GM19240 (cell line): Measurements from ENCODE around the gene CCDC187.
"Not testable (repeated sequence)": the region's sequence is repeated elsewhere in the genome, so short reads cannot be mapped to it uniquely, and the experiment has no call there.

ENCODE experiments used
- DNase-seq: peaks from one replicate; pipeline ENCODE4 v3.0.0; 2011; ENCODE audit warnings: low spot score; ENCODE audit not compliant: insufficient read length

CCDC187 gene

DNA sequence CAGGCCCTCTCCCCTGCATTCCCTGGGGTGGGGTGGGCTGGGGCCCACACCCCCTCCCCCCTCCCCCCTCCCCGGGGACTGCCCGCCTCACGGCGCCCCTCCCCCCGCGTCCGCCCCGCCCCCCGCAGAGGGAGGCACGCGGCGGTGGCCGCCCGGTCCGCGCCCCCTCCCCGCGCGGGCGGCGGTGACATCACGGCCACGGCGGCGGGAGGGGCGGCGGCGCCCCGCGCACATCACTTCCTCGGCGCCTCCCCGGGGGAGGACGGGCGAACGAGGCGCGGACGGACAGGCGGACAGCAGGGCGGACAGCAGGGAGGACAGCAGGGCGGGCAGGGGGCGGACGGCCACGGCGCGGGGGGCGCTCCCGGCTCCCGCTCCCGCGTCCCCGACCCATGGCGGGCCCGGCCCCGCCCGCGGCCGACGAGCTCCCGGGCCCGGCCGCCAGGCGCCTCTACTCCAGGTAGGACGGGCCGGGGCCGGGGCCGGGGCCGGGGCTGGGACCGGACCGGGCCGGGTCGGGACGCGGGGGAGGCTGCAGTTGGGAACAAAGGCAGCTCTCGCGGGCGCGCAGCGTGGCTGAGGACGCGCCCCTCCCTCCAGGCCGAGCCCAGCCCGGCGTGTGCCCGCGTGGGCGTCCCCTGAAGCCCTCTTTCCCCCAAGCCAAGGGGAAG, 23.5 kb upstream of the CCDC187 start, which contains the start of gene GPSM1:
GPSM1 (plus strand) TSS at position 236 of the 671 bp plus-strand sequence; CDS start at position 393, 157 bp downstream.
- DNase-seq, result no peak

DNA sequence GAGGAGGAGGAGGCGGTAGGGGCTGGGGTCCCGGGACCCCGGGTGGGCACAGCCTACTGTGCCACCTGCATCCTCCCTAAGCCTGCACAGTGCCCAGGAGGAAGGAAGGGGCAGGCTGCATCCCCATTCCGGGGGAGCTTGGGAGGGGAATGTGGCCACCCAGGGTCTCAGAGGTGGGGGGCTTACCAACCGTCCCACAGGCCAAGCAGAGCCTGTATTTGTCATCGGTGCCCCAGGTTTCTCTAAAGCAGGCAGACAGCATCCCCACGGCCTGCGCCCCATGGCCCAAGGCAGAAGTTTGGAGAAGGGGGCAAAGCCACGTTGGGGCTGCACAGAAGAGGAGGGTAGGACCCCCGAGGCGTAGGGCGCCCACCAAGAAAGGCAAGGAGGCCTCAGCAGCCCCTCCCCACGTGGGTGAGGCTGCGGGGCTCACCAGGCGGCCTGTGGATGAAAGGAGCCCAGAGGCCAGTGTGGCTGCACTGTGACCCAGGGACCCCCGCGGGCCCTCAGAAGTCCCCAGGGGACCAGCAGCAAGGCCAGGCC, 22.9 kb upstream of the CCDC187 start:
- no peak for DNase-seq

DNA sequence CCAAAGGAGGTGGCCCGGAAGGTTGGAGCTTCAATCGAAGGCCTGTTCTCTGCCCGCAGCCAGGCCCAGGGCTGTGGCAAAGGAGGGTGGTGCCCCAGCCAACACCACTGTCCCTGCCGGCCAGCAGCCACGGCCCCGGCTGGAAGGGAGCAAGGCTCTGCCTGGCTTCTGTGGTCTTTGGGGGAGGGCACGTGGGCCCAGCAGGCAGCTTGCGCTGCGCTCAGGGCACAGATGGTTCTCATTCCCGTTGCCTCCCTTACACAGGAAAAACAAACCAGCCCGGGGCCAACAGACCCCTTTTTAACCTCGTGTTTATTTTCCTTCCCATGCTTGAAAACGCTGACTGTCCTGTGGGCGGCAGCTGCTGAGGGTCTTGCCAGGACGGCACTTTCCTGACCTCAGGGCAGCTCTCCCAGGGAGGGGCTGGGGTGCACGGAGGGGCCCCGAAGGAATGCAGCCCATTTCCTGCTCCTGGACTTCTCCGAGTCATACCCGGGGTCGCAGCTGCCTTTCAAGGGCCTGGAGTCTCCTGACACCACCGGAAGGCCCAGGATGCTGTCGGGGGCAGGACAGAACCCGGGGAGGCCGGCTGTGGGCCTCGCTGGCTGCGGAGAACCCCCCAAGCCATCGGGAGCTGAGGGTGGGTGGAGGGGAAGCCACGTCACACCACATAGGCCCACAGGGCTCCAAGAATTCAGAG, 22.3 kb upstream of the CCDC187 start:
- DNase-seq, result no peak

DNA sequence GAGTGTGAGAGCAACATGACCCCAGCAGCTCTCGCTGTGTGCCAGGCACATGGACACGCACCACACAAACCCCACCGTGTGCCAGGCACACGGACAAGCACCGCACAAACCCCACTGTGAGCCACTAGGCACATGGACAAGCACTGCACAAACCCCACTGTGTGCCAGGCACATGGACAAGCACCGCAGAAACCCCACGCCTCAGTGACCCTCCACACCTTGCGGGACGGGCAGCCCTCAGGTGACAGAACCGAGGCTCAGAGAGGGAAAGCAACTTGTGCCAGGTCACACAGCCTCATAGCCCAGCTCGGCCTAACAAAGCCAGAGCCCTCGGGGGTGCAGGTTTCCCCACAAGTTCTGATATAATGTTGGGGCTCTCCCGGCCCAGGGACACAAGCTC, 21.5 kb upstream of the CCDC187 start:
- DNase-seq, result no peak

DNA sequence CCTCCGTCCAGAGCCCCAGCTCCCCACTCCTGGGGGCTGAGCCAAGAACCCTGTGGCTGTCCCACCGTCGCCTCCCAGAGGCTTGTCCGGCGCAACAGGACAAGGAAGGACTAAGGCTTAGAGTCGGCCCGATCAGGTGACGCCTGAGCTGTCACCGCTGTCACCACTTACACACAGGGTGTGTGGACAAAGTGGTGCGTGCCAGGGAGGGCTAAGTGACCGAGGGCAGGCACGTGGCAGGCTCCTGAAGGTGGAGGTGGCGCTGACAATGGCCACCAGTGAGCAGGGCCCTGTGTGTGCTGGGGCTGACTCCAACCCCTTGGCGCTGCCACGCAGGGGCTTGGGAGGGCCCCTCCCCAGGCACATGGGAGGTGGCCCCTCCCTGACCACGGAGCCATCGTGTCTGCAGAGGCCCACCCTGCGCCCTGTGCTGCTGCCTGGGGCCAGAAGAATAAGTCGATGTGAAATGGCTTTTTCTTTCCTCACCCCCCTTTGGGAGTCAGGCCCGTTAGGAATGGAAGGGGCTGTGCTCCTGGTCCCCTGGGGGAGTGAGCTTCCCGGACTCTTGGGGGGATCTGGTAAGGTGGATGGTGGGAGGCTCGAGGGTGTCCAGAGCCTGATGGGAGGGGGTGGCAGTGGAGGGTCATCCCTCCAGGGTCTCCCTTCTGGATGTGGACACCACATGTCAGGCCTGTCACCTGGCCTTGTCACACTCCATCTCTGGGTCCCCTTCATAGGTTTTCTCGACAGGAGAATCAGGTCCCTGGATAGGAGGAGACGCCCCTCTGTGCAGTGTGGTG, 20.8 kb upstream of the CCDC187 start:
- DNase-seq, result no peak

DNA sequence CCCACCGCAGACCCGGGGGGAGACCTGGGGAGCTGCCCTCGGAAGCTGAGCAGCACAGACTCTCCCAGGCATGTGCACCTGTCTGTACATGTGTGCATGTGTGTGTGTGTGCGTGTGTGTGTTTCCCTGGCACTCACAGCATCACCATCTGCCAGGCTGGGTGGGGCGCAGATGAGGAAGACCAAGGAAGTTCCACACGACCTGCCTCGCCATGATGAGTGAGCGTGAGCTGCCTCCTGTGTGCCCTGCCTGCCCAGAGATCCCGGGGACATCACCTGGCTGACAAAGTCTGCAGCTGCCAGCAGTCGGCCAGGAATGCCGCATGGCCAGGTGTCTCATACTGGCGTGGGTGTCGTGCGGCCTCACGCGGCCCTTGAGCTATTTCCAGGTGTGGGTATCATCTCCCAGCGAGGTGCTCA, 19.5 kb upstream of the CCDC187 start:
- no peak for DNase-seq

DNA sequence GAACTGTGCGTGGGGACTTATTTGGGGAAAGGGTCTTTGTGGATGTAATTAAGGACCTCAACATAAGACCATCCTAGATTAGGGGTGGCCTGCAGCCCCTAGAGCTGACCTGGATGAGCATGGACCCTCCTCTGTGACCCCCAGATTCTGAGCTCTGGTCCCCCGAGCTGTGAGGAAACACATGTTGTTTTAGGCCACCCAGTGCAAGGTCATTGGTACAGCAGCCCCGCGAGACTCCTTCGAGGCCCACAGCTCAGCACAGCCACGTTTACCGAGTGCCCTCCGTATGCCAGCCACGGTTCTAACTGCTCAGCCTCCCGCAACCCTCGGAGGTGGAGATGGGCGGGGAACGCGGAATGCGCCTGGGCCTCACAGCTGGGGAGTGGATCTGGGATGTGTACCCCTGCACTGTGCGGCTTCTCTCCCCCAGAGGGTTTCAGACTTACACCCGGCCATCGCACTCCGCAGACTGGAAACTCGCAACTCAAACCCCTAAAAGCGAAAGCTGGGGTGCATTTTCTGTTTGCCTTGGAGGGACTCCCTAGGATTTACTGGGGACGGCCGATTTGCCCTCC, 18.9 kb upstream of the CCDC187 start:
- no peak for DNase-seq

DNA sequence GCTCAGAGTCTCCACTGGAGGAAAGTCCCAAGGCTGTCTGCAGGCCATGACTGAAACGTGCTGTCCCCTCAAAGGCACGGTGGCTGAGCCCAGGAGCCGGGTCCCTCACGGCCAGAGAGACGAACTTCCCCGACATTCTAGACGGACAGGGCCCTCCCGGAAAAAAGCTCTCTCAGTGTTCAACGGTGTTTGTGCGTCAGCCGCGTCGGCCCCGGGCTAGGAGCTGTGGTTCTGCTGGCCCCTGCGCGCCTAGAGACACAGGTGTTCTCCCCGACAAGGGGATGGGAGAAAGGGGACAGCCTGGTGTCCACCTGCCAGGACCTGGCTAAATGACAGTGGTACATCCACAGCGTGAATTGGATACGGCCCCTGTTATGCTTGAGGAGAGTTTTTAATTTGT, 17.7 kb upstream of the CCDC187 start:
- DNase-seq, result no peak

DNA sequence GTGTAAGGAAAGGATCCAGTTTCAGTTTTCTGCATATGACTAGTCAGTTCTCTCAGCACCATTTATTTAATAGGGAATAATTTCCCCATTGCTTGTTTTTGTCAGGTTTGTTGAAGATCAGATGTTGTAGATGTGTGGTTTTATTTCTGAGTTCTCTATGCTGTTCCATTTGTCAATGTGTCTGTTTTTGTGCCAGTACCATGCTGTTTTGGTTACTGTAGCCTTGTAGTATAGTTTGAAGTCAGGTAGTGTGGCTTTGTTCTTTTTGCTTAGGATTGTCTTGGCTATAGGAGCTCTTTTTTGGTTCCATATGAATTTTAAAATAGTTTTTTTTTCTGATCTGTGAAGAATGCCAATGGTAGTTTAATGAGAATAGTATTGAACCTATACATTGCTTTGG, 17.1 kb upstream of the CCDC187 start:
- DNase-seq, result not testable (repeated sequence)

DNA sequence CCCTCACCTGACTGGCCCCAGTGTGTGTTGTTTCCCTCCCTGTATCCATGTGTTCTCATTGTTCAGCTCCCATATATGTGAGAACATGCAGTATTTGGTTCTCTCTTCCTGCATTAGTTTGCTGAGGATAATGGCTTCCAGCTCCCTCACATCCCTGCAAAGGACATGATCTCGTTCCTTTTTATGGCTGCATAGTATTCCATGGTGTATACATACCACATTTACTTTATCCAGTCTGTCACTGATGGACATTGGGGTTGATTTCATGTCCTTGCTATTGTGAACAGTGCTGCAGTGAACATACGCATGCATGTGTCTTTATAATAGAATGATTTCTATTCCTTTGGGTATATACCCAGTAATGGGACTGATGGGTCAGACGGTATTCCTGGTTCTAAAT, 16.1 kb upstream of the CCDC187 start:
- DNase-seq, result not testable (repeated sequence)

DNA sequence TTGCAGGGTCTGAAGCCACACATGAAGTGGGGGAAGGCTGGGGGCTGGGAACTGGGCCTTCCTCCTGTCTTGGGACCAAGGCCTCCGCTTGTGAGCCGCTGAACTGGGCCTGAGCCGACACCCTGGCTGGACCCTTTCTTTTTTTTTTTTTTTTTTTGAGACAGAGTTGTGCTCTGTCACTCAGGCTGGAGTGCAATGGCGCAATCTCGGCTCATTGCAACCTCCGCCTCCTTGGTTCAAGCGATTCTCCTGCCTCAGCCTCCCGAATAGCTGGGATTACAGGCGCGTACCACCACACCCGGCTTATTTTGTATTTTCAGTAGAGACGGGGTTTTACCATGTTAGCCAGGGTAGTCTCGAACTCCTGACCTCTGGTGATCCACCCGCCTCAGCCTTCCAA, 15.3 kb upstream of the CCDC187 start:
- not testable (repeated sequence) for DNase-seq

DNA sequence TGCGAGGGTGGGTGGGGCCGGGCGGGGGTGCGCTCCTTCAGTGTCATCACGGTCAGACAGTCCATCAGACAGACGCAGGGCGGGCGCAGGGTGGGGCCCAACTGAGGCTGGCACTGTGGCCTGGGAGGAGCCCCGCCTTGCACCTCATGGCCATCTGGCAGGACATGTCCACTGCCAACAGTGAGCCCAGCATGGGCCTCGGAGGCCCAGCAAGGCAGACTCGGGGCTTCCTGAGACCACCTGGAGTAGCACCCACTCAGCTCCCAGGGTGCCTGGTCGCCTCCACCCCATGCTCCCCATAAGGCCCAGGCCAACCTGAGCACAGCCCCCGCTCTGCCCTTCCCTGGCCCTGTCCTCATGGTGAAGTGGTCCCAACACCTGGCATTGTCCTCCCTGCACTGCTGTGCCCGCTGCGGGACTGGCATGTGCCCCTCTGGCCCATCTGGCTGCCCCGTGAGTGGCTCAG, 14.9 kb upstream of the CCDC187 start:
- DNase-seq, result no peak

DNA sequence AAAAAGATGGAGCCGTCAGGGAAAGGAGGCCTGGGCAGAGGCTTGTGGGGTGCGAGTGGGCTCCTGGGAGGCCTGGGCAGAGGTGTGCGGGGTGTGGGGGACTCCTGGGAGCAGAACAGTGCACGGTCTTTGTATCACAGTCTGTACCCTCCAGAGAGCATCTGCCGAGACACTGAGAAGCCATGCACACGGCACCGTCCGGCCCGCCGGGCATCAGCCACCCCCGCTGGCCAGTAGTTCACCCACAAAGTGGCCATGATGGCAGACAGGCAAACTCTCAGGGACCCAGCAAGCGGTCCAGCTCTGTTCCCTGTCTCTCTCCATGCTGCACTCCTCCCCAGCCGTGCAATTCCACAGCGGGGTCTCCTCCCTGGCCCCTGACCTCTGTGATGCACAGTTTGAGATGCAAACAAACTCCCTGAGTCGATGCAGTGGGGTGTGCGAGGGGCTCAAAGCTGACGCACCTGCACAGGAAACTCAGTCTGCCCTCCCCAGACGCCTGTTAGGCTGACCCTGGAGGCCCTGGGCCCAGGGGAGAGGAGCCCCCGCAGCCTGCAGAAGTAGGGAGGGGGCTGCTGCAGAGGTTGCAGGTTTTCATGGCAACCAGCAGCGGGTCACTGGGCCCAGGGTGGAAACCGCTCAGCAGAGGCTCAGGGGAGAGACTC, 14.3 kb upstream of the CCDC187 start:
- DNase-seq, result no peak

DNA sequence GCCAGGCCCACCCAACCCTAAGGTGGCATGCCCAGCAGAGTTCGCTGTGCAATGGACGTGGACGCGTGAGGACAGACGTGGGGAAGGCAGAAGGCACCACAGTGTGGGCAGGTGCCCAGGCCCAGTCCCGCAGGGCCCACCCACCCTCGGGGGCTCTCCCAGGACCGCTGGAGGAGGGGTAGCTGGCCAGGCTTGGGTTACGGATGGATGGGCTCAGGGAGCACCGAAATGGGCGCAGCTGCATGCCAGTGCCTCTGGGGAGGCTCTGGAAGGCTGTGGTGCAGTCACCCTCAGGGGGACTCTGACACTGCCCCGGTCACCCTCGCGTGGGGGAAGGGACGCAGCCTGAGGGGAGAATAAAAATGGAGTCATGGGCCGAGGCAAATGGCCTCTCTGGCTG, 13.8 kb upstream of the CCDC187 start:
- DNase-seq, result no peak

DNA sequence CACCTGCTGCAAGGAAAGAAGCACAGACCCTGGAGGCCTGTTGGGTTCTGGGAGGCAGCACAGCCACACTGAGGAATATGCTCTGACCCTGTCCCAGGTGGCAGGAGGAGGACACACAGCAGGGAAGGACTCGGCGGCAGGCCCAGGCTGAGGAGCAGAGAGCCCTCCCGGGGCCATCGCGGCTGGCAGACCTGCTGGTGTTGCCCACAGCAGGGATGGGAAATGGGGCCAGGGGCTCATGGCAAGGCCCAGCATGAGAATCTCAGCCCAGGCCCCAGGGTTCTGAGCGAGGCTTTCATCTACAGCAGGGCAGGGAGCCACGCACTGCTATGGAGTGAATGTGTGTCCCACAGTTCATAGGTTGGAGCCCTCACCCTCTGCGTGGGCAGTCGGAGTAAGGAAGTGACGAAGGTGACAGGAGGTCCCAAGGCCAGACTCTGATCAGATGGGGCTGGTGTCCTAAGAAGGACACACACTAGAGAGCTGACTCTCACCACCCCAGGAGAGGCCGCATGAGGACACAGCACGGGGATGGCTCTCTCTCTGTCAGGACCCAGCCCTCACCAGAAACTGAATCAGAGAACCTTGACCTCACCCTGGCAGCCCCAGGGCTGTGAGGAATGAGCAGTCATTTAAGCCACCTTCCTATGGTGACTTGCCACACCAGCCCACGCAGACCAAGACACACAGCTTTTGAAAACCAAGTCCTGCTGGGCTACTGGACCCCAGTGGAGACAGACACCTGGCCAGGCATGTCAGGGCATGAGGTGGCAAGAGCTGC, 13.2 kb upstream of the CCDC187 start:
- DNase-seq, result no peak

DNA sequence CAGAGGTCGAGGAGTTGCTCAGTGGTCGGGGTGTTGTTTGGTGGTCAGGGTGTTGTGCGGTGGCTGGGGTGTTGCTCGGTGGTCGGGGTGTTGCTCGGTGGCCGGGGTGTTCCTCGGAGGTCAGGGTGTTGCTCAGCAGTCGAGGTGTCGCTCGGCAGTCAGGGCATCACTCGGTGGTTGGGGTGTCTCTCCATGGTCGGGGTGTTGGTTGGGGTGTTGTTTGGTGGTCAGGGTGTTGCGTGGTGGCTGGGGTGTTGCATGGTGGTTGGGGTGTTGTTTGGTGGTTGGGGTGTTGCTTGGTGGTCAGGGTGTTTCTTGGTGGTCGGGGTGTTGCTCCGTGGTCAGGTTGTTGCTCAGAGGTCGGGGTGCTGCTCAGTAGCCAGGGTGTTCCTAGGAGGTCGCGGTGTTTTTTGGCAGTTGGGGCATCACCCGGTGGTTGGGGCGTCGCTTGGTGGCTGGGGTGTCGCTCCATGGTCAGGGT, 12.4 kb upstream of the CCDC187 start:
- DNase-seq, result no peak

DNA sequence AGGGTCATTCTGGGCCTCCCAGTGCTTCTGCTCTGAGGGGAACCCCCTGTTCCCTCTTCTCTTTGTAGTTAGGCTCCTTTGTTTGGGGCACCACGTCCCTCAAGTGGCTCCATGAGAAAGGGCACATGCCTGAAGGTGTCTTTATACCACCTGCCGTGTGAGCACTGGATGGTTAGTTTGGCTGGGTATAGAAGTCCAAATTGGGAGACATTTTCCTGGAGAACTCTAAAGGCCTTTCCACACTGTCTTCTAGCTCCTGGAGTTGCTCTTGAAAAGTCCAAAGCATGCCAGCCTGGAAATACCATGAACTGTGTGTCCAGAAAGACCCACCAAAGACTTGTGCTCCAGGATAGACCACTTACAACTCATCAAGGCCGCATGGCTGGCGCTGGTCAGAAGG, 11.1 kb upstream of the CCDC187 start:
- DNase-seq, result no peak

DNA sequence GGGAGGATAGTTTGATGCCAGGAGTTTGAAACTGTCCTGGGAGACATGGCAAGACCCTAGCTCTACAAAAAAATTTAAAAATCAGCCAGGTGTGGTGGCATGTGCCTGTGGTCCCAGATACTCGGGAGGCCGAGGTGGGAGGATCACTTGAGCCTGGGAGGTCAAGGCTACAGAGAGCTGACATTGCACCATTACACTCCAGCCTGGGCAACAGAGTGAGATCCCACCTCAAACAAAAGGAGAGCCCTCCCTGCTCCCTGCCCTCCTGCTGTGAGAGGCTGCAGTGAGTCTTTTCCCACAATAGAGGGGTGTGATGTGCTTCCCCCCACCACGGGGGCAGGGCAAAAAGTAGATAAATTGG, 10.1 kb upstream of the CCDC187 start:
- DNase-seq, result no peak

DNA sequence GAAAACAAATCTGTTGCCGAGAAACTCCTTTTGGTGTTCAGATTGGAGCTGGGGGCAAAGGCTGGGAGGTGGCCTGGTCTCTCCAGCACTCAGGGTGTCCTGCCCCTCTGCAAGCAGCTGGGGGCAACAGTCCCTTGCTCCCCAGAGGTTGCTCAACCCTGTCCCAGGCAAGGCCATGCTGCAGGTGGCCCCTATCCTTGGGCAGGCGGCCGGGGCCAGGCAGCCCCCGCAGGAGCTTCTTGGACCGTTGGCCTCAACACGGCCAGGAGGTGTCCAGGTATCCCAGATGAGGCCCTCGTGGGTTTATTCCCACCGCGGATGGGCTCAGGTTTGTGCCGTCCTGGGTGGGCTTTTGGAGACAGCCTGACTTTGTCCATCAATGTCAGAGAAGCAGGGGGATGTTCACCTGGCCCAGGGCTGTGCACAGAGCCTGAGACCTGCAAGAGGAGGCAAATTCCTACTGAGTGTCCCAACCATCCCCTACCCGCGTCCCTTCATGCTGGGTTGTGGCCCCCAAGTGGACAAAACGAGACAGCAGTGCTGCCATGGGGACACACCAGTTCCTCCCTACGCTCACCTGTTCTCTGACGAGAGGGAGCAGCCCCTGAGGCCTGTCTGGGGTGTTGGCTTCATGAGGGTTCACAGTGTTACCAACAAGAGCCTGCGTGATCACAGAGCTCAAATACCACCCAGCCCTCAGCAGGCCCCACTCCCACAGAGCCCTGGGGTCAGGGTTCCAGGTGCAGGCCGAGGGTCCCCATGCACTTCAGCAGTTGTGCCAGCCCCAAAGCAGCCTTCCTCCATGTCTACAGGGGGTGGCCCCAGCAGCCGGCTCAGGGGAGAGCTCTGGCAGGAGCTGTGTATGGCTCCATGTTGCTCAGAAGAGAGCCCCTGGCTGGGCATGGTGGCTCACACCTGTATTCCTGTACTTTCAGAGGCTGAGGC, 9.5 kb upstream of the CCDC187 start:
- no peak for DNase-seq
